Measurements from ENCODE around the gene GZMM. TPM values are rescaled to one million over a fixed set of nuclear protein-coding genes. Genes with fewer than 3 reads are reported as not detected.

Gene GZMM
- total and polyA plus RNA-seq, 3 experiments from 2014 or later = 48.8 to 327 (median 50.5) TPM

GRCh38 chr19:572743-573518, 29.1 kb downstream of the GZMM start:
- H3K27me3 Mint-ChIP-seq = peaks cover 0 to 15% of the 10 kb centered on the region in 2 donors
- peak overlapping the region in 7 of 8 donors; percentile 63 to 97 (median 88) for H3K27ac Mint-ChIP-seq
- Histone ChIP-seq H3K27ac (ENCODE audit: low read depth, low read length) (peak overlapping the region; percentile 89), H3K27me3 (ENCODE audit: insufficient read depth, low read length, poor library complexity, severe bottlenecking) (no peaks in the 10 kb centered on the region), H3K4me3 (ENCODE audit: low read length) (peak overlapping the region; percentile 82), H3K4me1 (ENCODE audit: insufficient read depth, low read length) (peaks cover 23% of the 10 kb centered on the region), H3K36me3 (ENCODE audit: insufficient read depth, low read length) (no peaks in the 10 kb centered on the region), H3K9me3 (ENCODE audit: low read length) (no peaks in the 10 kb centered on the region)
- ChIA-PET POLR2A (interaction anchor here (0.6 to 0.7 kb wide), 3 partner anchors 14 to 1078 kb away, joined by 3 read pairs; partner anchors contain the start of gene GZMM), CTCF (interaction anchor here (2.0 kb wide), 1 partner anchor 62 kb away, joined by 8 read pairs; no protein-coding TSS in a partner anchor)
- H3K4me3 Mint-ChIP-seq = peak overlapping the region; percentile 87 to 99 (median 90)
- H3K4me1 Mint-ChIP-seq = peaks cover 35 to 49% (median 37%) of the 10 kb centered on the region in 3 donors
- peak in 1 of 5 donors; percentile 52 for DNase-seq
- H3K9me3 Mint-ChIP-seq = peaks cover 0 to 2% (median 0%) of the 10 kb centered on the region in 5 donors
- H3K36me3 Mint-ChIP-seq = peaks cover 0 to 15% (median 0%) of the 10 kb centered on the region in 3 donors

- CTCF ChIA-PET = interaction anchor here (1.8 kb wide), 1 partner anchor 63 kb away, joined by 8 read pairs; no protein-coding TSS in a partner anchor
- Histone ChIP-seq H3K36me3 (ENCODE audit: insufficient read depth, low read length) (no peaks in the 10 kb centered on the region), H3K9me3 (ENCODE audit: low read length) (no peaks in the 10 kb centered on the region), H3K4me1 (ENCODE audit: insufficient read depth, low read length) (peaks cover 23% of the 10 kb centered on the region), H3K27me3 (ENCODE audit: insufficient read depth, low read length, poor library complexity, severe bottlenecking) (no peaks in the 10 kb centered on the region), H3K27ac (ENCODE audit: low read depth, low read length) (peak overlapping the region; percentile 89), H3K4me3 (ENCODE audit: low read length) (peak overlapping the region; percentile 82)
- peak overlapping the region; percentile 74 to 99 (median 82) for H3K4me3 Mint-ChIP-seq
- H3K4me1 Mint-ChIP-seq = peaks cover 35 to 49% (median 37%) of the 10 kb centered on the region in 3 donors
- peaks cover 0 to 18% (median 0%) of the 10 kb centered on the region in 3 donors for H3K36me3 Mint-ChIP-seq
- no peak for DNase-seq
- H3K9me3 Mint-ChIP-seq = peaks cover 0 to 2% (median 0%) of the 10 kb centered on the region in 5 donors
- POLR2A ChIA-PET = no interaction called here
- peaks cover 0 to 15% of the 10 kb centered on the region in 2 donors for H3K27me3 Mint-ChIP-seq
- peak overlapping the region in 7 of 8 donors; percentile 61 to 90 (median 76) for H3K27ac Mint-ChIP-seq
Observed at GRCh38 chr19:573519-573825, 29.6 kb downstream of the GZMM start.

DNA sequence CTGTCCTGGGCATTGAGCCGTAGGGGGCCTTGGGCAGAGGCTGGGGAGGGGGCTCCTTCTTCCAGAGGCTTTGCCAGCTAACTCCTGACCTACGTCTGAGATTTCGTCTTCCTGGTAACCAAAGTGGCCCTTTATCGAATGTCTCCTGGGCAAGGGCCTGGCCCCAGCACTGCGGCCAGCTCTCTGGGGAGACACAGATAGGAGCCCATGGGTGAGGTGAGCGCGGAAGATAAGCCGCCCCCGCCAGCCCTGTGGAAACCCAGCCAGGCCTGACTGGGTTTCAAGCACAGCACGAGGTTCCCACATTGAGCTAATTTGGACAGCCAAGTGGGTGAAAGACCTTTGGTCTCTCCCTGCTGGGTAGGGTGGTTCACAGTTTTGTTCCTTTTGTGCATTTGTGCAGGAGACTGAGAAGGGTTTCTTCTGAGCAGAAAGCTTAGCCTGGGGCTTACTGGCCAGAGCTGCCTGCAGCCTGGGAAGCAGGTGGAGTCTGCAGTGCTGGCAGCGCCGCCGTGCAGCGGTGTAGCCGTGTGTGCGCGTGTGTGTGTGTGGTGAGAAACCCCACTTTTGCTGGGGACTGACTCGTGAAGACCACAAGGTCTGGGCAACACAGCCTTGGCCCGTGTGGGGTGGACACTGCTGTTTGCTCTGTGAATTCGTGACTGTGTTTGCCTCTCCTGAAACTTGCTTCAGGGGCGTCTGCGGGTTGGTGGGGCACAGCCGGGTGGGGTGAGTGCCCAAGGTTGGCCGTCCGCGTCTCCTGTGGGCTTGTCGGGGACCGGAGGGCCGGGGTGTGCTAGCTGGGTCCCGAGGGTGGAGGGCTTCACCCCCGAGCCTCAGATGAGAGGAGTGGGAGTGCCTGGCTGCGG, 31.0 kb downstream of the GZMM start:
- Mint-ChIP-seq H3K27ac (peak overlapping the region in 6 of 8 donors; percentile 32 to 77 (median 64)), H3K9me3 (peaks cover 0 to under 1% (median 0%) of the 10 kb centered on the region in 5 donors), H3K27me3 (peaks cover 0 to 13% of the 10 kb centered on the region in 2 donors), H3K36me3 (peaks cover 0 to 28% (median 0%) of the 10 kb centered on the region in 3 donors), H3K4me1 (peaks cover 31 to 45% (median 35%) of the 10 kb centered on the region in 3 donors), H3K4me3 (peak overlapping the region; percentile 61 to 99 (median 74))
- Histone ChIP-seq H3K9me3 (ENCODE audit: low read length) (no peaks in the 10 kb centered on the region), H3K36me3 (ENCODE audit: insufficient read depth, low read length) (no peaks in the 10 kb centered on the region), H3K4me3 (ENCODE audit: low read length) (no peak overlapping the region), H3K27me3 (ENCODE audit: insufficient read depth, low read length, poor library complexity, severe bottlenecking) (no peaks in the 10 kb centered on the region), H3K4me1 (ENCODE audit: insufficient read depth, low read length) (peaks cover 23% of the 10 kb centered on the region), H3K27ac (ENCODE audit: low read depth, low read length) (peak overlapping the region; percentile 65)
- ChIA-PET CTCF (interaction anchor here (1.0 to 2.9 kb wide), 4 partner anchors 10 to 159 kb away, joined by 3 to 11 read pairs (median 6); no protein-coding TSS in a partner anchor), POLR2A (interaction anchor here (0.5 kb wide), 1 partner anchor 59 kb away, joined by 6 read pairs; no protein-coding TSS in a partner anchor)
- DNase-seq = peak in 1 of 5 donors; percentile 42

GRCh38 chr19:575527-576506, 32.0 kb downstream of the GZMM start:
- Mint-ChIP-seq H3K27ac (no peak overlapping the region), H3K36me3 (peaks cover 0 to 34% (median 0%) of the 10 kb centered on the region in 3 donors), H3K4me1 (peaks cover 29 to 40% (median 33%) of the 10 kb centered on the region in 3 donors), H3K4me3 (peak overlapping the region in 2 of 7 donors; percentile 44 to 63), H3K27me3 (peaks cover 0 to 9% of the 10 kb centered on the region in 2 donors), H3K9me3 (no peaks in the 10 kb centered on the region)
- POLR2A ChIA-PET = no interaction called here
- no peaks in the 10 kb centered on the region for H3K36me3 ChIP-seq (ENCODE audit: insufficient read depth, low read length)
- no peak for DNase-seq
- CTCF ChIA-PET = interaction anchor here (1.0 to 2.9 kb wide), 4 partner anchors 9 to 158 kb away, joined by 3 to 11 read pairs (median 6); no protein-coding TSS in a partner anchor
- H3K27ac ChIP-seq (ENCODE audit: low read depth, low read length) = no peak overlapping the region
- H3K4me3 ChIP-seq (ENCODE audit: low read length) = no peak overlapping the region
- H3K9me3 ChIP-seq (ENCODE audit: low read length) = no peaks in the 10 kb centered on the region
- peaks cover 23% of the 10 kb centered on the region for H3K4me1 ChIP-seq (ENCODE audit: insufficient read depth, low read length)
- no peaks in the 10 kb centered on the region for H3K27me3 ChIP-seq (ENCODE audit: insufficient read depth, low read length, poor library complexity, severe bottlenecking)

GRCh38 chr19:576768-577438, 33.0 kb downstream of the GZMM start:
- H3K36me3 ChIP-seq (ENCODE audit: insufficient read depth, low read length) = no peaks in the 10 kb centered on the region
- peaks cover 23% of the 10 kb centered on the region for H3K4me1 ChIP-seq (ENCODE audit: insufficient read depth, low read length)
- peaks cover 23 to 30% (median 25%) of the 10 kb centered on the region in 3 donors for H3K4me1 Mint-ChIP-seq
- H3K27me3 Mint-ChIP-seq = peaks cover 0 to 2% of the 10 kb centered on the region in 2 donors
- no peaks in the 10 kb centered on the region for H3K9me3 ChIP-seq (ENCODE audit: low read length)
- no peak overlapping the region for H3K27ac Mint-ChIP-seq
- H3K4me3 Mint-ChIP-seq = no peak overlapping the region
- no peak overlapping the region for H3K4me3 ChIP-seq (ENCODE audit: low read length)
- H3K27me3 ChIP-seq (ENCODE audit: insufficient read depth, low read length, poor library complexity, severe bottlenecking) = no peaks in the 10 kb centered on the region
- DNase-seq = no peak
- no peaks in the 10 kb centered on the region for H3K9me3 Mint-ChIP-seq
- POLR2A ChIA-PET = no interaction called here
- CTCF ChIA-PET = interaction anchor here (1.3 to 2.9 kb wide), 2 partner anchors 8 to 65 kb away, joined by 3 to 11 read pairs; no protein-coding TSS in a partner anchor
- H3K27ac ChIP-seq (ENCODE audit: low read depth, low read length) = no peak overlapping the region
- H3K36me3 Mint-ChIP-seq = peaks cover 0 to 33% (median 0%) of the 10 kb centered on the region in 3 donors

- peak in 1 of 5 donors; percentile 46 for DNase-seq
- no peak overlapping the region for H3K27ac Mint-ChIP-seq
- H3K27me3 Mint-ChIP-seq = no peaks in the 10 kb centered on the region
- H3K4me1 Mint-ChIP-seq = peaks cover 23 to 30% (median 23%) of the 10 kb centered on the region in 3 donors
- no peaks in the 10 kb centered on the region for H3K36me3 ChIP-seq (ENCODE audit: insufficient read depth, low read length)
- no peaks in the 10 kb centered on the region for H3K9me3 ChIP-seq (ENCODE audit: low read length)
- CTCF ChIA-PET = interaction anchor here (1.0 kb wide), 1 partner anchor 59 kb away, joined by 3 read pairs; no protein-coding TSS in a partner anchor
- H3K27ac ChIP-seq (ENCODE audit: low read depth, low read length) = no peak overlapping the region
- H3K27me3 ChIP-seq (ENCODE audit: insufficient read depth, low read length, poor library complexity, severe bottlenecking) = no peaks in the 10 kb centered on the region
- no peaks in the 10 kb centered on the region for H3K9me3 Mint-ChIP-seq
- peaks cover 0 to 32% (median 0%) of the 10 kb centered on the region in 3 donors for H3K36me3 Mint-ChIP-seq
- POLR2A ChIA-PET = no interaction called here
- H3K4me3 Mint-ChIP-seq = no peak overlapping the region
- H3K4me1 ChIP-seq (ENCODE audit: insufficient read depth, low read length) = peaks cover 23% of the 10 kb centered on the region
- no peak overlapping the region for H3K4me3 ChIP-seq (ENCODE audit: low read length)
Observed at GRCh38 chr19:577439-578392, 33.9 kb downstream of the GZMM start.

Measured in CD8-positive, alpha-beta memory T cell (primary cell).